Embryonic facial prominence (tissue), 1 donor: ENCODE results near the gene PPP1R9B.

Source experiments
- DNase-seq: peaks from one replicate; pipeline ENCODE4 v3.0.0-alpha.2; 2016; ENCODE audit errors: extremely low spot score

PPP1R9B gene

DNA sequence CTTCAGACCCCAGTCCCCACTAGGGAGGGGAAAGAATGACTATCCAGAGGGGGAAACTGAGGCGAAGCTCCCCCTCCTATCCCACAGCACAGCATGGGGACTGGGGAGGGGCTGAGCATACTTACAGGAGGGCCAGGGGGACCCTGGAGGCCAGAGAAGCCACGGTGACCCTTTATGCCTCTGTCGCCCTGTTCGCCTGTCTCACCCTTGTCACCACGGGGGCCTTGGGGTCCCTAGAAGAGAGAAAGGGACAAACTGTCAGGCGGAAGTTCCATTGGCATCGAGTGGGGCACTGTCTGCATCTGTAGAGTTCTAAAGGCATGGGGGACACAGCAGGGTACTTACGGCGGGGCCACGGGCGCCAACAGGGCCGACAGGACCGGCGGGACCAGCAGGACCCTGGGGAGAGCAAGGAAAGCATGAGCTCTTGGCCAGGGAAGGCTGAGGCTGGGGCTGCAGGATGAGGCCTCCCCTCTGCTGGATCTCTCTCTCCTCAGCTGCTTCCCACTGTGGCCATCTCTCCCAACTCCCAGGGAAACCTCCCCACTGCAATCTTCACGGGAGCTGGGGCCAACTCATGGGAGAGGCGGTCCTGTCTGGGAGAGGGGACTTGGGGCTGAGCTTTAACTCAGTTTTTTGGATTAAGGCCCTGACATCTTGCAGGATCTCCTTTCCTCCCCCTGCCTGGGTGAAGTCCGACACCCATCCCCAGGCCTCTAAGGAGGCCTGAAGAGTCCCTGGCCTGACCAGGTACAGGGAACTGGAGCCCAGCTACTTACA, 37.5 kb upstream of the PPP1R9B start:
- DNase-seq: no peak

DNA sequence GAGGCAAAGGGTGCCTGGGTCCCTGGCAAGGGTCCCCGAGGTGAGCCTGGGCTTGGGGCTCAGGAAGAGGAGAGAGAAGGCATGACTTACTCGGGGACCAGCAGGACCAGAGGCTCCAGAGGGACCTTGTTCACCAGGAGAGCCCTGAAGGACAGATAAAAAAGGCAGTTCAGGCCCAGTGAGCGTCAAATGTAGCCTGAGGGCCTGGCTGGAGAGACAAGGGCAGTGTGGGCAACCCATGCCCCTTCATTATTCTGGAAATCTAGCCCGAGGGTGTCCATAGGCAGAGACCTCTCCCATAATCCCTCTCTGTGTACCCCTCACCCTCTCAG, 36.9 kb upstream of the PPP1R9B start:
- DNase-seq: no peak

DNA sequence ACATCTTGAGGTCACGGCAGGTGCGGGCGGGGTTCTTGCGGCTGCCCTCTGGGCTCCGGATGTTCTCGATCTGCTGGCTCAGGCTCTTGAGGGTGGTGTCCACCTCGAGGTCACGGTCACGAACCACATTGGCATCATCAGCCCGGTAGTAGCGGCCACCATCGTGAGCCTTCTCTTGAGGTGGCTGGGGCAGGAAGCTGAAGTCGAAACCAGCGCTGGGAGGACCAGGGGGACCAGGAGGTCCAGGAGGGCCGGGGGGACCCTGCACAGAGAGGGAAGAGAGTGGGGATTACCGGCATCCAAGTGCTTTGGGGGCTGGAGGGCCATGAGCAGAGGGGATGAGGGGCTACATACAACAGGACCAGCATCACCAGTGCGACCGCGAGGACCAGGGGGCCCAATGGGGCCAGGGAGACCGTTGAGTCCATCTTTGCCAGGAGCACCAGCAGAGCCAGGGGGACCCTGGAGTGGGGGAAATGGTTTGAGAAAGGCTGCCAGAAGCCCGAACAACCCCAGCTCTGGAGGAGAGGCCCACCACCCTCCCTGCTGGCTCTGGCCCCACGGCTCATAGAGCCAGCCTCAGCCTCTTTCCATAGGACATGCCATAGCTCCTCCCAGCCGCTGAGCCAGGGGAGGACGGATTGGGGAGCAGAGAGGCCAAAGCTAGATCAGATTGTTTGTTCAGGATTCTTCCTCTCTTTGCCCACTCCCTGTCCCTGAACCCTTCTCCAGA, 36.4 kb upstream of the PPP1R9B start:
- DNase-seq: no peak

DNA sequence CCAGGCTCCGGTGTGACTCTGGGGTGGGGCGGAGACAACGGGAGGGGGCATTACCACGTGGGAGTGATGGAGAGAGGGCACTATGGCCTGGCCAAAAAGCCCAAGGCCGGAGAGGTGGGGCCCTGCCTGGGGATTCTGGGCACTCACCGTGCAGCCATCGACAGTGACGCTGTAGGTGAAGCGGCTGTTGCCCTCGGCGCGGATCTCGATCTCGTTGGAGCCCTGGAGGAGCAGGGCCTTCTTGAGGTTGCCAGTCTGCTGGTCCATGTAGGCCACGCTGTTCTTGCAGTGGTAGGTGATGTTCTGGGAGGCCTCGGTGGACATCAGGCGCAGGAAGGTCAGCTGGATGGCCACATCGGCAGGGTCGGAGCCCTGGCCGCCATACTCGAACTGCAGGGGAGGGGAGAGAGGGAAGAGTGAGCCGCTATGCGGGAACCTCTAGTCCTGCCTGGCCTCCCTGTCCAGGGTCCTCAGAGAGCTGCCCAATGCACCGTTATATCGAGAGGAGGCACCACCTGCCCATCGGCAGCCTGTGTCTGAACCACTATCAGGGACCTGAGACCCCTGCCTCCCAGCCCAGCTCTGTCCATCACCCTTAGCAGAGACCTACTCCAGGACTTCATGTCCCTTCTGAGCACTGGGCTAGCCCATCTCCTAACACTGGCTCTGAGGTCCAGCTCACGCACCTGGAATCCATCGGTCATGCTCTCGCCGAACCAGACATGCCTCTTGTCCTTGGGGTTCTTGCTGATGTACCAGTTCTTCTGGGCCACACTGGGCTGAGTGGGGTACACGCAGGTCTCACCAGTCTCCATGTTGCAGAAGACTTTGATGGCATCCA, 35.4 kb upstream of the PPP1R9B start:
- DNase-seq: no peak

DNA sequence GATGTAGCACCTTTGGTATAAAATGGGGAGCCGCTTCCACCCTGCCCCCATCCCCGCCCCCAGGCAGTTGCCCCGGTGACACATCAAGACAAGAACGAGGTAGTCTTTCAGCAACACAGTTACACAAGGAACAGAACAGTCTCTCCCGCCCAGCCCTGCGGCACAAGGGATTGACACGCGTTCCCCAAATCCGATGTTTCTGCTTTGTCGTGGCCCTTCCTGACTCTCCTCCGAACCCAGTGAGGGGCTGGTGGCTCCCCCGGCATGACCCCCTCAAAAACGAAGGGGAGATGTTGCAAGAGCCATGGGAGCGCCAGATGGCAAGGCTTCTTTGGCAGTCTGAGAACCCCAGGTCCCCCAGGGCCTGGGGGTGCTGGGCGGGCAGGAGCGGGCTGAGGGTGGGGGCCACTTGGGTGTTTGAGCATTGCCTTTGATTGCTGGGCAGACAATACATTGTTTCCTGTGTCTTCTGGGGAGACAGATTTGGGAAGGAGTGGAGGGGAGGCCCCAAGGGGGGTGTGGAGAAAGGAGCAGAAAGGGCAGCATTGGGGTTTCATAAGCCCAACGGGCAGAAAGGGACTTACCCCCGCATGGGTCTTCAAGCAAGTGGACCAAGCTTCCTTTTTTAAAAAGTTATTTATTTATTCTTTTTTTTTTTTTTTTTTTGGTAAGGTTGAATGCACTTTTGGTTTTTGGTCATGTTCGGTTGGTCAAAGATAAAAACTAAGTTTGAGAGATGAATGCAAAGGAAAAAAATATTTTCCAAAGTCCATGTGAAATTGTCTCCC, 34.3 kb upstream of the PPP1R9B start:
- no peak for DNase-seq

DNA sequence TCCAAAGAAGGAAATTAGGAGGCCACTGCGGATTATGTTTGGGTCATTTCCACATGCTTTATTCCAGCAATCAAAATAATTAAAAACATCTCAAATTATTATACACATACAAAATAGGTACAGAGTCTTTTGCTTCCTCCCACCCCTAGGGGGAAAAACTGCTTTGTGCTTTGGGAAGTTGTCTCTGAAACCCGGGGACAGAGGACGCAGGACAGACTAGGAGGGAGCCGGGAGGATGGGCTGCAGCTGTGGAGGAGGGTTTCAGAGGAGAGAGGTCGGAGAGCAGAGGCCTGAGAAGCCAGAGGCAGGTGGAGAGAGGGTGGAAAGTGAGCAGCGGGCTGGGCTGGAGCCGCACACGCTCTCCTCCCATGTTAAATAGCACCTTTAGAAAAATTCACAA, 33.6 kb upstream of the PPP1R9B start:
- no peak for DNase-seq

DNA sequence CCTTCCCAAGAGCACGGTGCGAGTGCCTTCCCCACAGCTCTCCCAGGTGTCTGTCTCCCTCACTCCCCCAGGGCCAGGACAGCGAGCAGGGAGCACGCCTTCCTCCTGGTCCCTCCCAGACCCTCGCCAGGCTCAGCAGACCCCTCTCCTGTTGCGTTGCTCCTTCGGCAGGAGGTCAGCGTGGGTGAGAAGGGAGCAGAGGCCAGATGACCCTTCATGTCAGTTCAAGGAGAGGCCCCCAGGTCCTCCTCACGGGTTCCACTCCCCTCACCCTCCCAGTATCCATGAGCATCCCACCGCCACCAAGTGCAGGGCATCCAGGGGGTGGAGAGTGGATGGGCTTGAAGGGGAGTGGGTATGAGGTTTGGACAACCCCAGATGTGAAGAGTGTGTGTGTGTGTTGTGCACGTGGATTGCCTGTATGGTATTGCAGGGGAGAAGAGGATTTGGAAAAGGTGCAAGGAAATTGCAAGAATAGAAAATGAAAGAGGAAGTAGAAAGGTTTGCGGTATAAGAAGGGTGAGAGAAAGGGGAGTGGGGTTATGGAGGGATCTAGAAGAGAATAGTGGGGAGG, 33.0 kb upstream of the PPP1R9B start:
- DNase-seq: no peak

DNA sequence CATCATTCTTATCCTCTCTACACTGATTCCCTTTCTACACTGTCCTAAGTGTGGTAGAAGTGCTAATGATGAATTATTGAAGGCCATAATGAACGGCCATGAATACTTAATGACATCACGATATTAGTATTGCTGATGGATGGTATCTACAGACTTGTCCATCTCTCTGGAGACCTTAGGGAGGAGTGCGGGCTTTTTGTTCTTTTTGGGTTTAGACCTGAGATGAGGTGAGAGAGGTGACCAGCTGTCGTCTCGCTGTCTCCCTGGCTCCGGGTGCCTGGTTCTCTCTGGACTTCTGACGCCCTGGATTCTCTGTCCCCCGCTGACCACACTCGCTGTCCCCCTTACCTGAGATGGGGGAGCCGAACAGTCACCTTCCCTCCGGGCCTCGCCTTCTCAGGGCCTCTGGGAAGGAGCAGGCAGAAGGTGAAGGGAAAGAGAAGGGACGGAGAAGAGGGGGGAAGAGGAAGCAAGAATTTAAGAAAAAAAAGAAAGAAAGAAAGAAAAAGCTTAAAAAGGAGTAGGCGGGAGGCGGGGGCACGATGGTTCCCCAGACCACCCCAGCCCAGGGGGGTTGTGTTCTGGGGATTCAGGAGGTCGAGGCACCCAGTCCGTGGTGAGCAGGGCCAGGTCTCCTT, 32.4 kb upstream of the PPP1R9B start:
- DNase-seq: no peak

DNA sequence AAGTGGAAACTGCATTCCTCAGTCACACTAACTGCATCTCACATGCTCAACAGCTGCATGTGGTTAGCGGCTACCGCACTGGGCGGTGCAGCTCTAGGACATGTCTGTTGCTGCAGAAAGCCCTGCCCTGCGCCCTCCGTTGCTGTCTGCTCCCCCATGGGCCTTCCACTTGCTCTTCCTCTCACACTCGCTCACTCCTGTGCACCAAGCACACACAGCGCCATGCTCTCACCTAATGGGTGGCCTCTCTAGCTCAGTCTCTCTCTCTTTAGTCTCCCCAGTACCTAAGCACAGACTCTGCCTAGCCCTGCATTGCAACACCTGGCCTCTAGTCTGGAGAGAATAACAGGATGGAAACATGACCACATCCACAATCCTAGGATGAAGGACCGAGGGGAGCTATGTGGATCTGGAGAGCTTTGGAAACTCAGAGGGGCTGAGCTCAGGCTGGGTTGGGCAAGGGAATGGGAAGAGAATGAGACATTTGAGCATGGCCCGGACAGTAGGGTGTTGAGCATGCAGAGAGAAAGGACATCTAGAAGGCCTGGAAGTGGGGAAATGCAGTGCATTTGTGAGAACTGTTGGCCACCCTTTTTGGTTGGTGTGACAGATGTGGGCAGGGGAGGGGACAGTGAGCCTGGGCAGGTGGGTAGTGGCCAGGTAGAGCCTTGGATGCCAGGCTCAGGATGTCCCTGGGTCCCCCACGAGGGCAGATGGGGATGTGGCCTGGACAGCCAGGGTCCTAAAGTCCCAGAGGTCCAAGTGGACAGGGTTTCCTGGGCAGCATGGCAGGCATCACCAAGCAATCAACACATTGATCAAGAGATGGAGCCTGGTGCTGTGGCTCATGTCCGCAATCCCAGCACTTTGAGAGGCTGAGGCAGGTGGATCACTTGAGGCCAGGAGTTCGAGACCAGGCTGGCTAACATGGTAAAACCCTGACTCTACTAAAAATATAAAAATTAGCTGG, 31.4 kb upstream of the PPP1R9B start:
- DNase-seq: no peak

DNA sequence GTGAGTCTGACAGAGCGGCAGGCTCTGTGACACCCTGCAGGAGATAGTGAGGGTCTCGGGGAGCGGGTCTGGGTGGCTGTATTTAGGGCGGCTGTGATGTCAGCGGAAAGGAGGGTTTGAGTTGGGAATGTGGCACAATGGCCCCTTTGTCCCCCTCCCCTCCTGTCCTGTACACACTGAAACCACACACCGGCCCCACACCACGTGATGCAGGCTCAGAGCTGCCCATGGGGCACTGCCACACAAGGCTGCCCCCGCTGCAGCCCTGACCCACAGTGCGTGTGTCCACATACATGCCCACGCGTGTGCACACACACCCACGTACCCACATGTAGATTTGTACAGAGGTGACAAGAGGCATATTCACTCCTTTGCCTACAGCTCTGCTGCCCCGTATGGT, 30.7 kb upstream of the PPP1R9B start:
- DNase-seq: no peak

DNA sequence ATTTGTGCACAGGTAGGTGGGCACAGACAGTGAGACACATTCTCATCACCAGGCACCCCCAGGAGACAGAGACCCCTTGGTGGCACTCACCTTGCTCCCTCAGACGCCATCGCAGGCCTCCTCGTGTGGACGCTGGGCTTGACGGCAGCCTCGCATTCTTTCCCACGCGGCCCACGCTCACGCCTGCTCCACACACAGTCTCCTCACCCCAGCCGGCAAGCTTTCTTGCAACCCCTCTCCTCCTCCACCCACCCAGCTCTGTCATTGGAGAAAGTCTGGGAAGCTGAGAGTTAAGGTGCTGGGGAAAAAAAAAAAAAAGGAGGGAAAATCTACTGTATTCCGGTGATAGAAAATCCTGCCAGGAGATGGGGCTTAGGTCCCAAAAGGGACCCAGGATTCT, 30.1 kb upstream of the PPP1R9B start:
- DNase-seq: no peak

DNA sequence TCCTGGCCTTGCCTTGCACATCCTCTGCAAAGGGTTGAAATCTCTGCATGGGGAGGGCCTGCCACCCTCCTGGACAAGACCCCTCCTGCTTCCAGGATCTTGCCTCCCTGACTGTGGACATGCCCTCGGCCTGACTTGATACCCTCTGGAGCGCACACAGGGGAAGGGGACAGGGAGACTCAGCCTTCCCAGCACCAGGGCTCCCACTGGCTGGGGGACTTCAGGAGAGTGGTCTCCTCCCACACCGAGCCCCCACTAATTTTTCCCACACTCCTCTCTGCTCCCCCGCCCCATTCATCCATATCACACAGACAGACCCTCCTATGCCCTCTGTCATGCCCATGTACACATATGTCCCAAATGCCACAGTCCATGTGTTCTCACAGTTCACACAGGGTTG, 29.6 kb upstream of the PPP1R9B start:
- no peak for DNase-seq

DNA sequence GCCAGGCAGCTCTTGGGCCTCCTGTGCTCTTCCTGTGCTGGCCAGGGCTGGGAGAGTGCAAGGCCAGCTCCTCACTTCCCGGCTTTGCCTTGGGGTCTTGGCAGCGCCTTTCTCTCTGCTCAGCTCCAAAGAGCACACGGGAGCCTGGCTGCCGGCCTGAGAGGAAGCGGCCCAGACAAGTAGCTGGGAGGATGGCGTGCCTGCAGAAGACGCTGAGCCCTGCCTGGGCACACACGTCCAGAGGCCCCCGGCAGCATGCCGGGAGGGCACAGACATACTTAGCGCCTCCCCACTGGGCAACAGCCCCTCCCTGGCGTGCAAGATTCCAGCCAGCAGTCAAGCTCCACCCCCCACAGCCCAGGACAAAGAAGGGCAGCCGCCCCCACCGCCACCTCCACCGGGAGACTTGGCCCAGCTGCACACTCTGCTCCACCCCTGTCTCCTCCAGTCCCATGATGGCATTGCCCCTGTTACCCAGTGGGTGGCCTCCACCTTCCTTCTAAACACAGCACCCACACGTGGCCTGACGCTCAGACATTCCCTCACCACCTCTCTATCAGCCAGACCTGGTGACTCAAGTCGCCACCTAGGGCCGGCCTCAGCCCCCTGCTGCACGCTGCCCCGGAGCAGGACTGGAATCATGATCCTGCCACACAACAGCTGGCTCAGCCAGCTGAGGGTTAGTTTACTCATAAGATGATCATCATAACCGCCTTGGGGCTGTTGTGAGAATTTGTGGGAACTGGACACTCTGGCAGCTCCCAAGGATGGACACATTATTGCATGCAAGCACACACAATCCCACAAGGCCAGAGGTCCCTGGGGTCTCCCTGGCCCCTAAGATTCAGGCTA, 27.7 kb upstream of the PPP1R9B start:
- DNase-seq: no peak

DNA sequence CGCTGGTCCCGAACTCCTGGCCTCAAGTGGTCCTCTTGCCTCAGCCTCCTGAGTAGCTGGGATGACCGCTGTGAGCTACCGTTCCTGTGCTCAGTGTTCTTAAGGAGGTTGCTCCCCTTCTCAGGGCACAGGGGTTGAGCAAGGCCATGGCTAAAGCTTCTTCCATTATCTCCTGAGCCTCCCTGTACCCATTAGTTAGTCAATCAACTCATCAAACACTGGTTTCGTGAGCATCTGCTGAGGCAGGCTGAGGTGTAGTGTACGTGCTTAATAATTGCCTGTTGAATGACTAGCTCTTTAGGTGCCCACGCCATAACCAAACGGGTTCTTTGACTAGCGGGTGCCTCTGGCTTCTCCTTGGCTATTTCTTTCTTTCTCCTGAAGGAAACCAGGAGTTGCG, 27.0 kb upstream of the PPP1R9B start:
- DNase-seq: no peak

DNA sequence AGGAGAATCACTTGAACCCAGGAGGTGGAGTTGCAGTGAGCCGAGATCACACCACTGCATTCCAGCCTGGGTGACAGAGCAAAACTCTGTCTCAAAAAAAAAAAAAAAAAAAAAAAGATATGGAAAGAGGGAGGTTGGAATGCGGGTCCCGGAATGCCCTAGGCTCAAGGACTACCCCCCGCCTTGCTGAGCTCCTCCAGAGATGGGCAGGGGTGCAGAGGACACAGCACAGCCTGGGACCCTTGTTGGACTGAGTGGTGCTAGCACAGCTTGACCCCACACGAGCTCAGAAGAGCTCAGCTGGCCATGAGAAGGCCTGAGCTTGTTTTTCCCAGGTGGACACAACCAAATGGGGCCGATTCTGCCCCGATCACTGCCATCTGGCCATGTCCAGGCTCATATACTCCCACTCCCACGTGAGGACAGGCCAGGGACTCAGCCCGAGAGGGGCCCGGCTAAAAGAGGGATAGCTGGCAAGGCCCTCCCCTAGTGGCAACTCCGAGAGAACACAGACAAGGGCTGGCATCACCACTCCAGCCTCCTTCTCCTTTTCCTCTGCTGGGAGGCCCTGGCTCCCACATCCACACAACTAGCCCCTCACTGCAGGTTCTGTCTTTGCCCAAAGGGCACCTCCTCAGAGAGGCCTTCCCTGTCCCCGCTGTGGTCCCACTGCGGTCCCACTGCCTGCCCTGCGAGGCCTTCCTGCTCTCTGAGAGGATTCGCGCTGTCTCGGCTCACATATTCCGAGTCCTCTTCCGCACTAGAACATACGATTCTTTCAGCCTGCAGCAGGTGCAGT, 26.3 kb upstream of the PPP1R9B start:
- no peak for DNase-seq

DNA sequence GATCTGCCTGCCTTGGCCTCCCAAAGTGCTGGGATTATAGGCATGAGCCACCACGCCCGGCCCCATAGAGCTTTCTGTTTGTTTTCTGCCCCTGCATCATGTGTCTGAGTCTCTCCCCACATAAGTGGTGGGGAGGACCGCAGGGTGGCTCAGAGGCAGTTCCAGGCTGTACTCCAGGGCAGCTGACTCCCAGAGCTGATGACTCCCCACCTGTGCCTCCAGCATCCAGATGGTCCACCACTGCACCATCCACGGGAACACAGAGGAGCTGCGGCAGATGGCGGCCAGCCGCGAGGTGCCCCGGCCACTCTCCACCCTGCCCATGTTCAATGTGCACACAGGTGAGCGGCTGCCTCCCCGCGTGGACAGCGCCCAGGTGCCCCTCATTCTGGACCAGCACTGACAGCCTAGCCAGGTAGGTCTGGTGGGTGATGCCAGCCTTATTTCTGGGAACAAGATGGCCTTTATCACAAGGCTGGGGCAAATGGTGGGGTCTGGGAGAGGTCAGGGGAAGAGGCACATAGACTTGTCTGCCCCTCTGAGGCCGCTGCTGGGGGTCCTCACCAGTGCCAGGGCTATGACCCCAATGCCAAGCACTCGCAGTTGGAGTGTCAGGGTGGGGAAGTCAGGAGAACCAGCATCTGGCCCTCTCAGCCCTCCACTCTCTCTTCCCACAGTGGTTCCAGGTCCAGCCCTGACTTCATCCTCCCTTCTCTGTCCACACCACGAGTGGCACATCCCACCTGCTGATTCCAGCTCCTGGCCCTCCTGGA, 24.7 kb upstream of the PPP1R9B start:
- DNase-seq: no peak

DNA sequence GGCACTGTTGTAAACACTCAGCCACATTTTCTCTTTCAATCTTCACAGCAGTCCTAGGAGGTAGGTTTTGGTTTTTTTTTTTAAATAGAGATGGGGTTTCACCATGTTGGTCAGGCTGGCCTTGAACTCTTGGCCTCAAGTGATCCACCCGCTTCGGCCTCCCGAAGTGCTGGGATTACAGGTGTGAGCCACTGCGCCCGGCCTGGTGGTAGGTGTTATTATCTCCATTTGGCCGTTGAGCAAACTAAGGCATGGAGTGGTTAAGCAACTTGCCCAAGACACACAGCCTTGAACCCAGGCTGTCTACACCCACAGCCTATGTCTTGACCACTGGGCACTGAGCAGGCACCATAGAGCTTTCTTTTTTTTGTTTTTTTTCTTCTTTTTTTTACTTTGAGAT, 24.0 kb upstream of the PPP1R9B start:
- no peak for DNase-seq
